ENCODE data around the gene SNCB. TPM values are rescaled to one million over a fixed set of nuclear protein-coding genes. Genes with fewer than 3 reads are reported as not detected.
A peak's percentile ranks its signal among the peaks of the same experiment; 100 is the strongest.

The SNCB gene
- total and polyA plus RNA-seq, 11 donors: 0.23 TPM; not detected in 10

GRCh38 chr5:176632745-176633144 is 2.4 kb upstream of the SNCB start:
- H3K4me1 ChIP-seq: peaks cover 0 to 18% (median 10%) of the 10 kb centered on the region in 12 donors
- ATAC-seq (peak in 3 of 4 donors; percentile 19 to 52 (median 39)), DNase-seq (no peak)
- H3K27ac ChIP-seq: no peak overlapping the region
- H3K36me3 ChIP-seq: no peaks in the 10 kb centered on the region
- no peaks in the 10 kb centered on the region for H3K9me3 ChIP-seq
- no peak for TF ChIP-seq POLR2A (IDR thresholded peaks at IDR 0.05)
- intact Hi-C loops (cut with DNase I): no loop called here
- 74 to 94% (median 78%) methylated on average over 2 of the region's 2 CpGs for WGBS, 4 donors
- H3K27me3 ChIP-seq: peaks cover 26 to 77% (median 42%) of the 10 kb centered on the region in 9 donors
- H3K4me3 ChIP-seq: no peak overlapping the region

DNA sequence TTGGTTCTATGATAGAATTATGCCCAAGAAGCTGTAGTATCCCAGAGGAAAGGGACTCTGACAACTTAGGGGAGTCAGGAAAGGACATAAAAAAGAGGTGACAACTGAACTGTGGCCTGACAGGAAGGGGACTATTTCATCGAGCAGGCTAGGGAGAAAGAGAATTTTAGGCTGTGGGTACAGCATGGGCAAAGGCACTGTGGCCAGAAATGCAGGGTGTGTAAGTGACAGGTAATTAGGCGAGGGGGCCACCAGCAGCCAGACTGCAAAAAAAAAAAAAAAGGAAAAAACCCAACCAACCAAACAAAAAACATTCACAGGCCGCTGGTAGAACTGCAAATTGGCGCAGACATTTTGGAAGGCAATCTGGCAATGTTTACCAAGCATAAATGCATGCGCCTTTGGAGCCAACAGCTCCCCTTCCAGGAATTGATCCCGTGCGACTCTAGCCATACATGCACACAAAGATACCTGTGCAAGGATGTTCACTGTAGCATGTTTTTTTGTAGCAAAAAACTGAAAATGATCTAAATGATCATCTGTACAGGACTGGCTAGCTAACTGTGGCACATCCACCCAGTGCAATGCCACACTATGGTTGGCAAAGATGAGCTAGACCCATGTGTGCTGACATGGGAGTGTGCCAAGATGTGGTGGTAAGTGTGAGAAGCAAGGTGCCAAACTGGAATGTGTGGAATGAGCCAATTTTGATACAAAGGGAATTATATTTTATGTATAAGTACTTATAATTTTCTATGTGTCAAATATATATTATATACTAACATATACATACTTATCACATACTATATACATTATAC is 1.3 kb upstream of the SNCB start:
- Histone ChIP-seq H3K27ac (no peak overlapping the region), H3K9me3 (no peaks in the 10 kb centered on the region), H3K27me3 (peaks cover 26 to 82% (median 54%) of the 10 kb centered on the region in 9 donors), H3K4me3 (no peak overlapping the region), H3K4me1 (peaks cover 0 to 18% (median 10%) of the 10 kb centered on the region in 12 donors), H3K36me3 (no peaks in the 10 kb centered on the region)
- TF ChIP-seq, protein P1, sequence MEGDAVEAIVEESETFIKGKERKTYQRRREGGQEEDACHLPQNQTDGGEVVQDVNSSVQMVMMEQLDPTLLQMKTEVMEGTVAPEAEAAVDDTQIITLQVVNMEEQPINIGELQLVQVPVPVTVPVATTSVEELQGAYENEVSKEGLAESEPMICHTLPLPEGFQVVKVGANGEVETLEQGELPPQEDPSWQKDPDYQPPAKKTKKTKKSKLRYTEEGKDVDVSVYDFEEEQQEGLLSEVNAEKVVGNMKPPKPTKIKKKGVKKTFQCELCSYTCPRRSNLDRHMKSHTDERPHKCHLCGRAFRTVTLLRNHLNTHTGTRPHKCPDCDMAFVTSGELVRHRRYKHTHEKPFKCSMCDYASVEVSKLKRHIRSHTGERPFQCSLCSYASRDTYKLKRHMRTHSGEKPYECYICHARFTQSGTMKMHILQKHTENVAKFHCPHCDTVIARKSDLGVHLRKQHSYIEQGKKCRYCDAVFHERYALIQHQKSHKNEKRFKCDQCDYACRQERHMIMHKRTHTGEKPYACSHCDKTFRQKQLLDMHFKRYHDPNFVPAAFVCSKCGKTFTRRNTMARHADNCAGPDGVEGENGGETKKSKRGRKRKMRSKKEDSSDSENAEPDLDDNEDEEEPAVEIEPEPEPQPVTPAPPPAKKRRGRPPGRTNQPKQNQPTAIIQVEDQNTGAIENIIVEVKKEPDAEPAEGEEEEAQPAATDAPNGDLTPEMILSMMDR (IDR thresholded peaks at IDR 0.05): no peak
- no peak for TF ChIP-seq POLR2A (IDR thresholded peaks at IDR 0.05)
- WGBS, 4 donors: 77 to 83% (median 78%) methylated on average over 7 of the region's 7 CpGs
- DNase-seq (no peak), ATAC-seq (no peak)
- intact Hi-C loops (cut with DNase I): no loop called here

DNA sequence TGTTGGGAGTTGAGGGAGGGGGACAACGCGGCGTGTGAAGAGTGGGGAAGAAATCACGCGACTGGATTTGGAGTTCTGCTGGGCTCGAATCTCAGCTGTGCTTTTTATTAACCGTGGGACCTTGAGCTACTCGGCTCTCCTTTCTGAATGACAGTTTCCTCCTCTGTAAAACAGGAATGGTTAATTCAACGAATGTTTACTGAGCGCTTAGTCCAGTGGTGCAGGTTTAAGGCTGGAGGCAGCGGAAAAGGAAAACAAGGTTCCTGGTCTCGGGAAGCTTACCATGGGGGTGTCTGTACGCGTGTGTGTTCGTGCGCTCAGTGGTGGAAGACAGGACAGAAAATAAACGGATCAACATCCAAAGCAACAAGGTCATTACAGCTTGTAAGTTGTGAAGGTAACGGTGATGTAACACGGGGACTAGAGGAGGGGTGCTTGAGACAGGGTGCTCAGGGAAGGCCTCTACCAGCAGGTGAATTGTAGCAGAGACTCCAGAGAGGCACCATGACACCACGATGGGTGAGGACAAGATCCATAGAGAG is 418 bp upstream of the SNCB start:
- peak in 1 of 4 donors; percentile 20 for ATAC-seq
- 7 to 10% (median 8%) methylated on average over 20 of the region's 20 CpGs for WGBS, 4 donors
- Histone ChIP-seq H3K27me3 (peaks cover 26 to 90% (median 57%) of the 10 kb centered on the region in 9 donors), H3K9me3 (no peaks in the 10 kb centered on the region), H3K4me1 (peaks cover 0 to 18% (median 10%) of the 10 kb centered on the region in 12 donors), H3K27ac (no peak overlapping the region), H3K36me3 (no peaks in the 10 kb centered on the region), H3K4me3 (peak overlapping the region in 11 of 12 donors; percentile 24 to 51 (median 41))
- intact Hi-C loops (cut with DNase I): no loop called here
- DNase-seq: no peak
- TF ChIP-seq, protein P1 (IDR thresholded peaks at IDR 0.05): no peak

- Histone ChIP-seq H3K4me3 (peak overlapping the region in 4 of 12 donors; percentile 17 to 47 (median 32)), H3K27me3 (peaks cover 26 to 97% (median 61%) of the 10 kb centered on the region in 9 donors)
These were observed 949 bp downstream of the SNCB start for GRCh38 chr5:176629317-176629852.

More at GRCh38 chr5:176629317-176629852, 949 bp downstream of the SNCB start:
- Histone ChIP-seq H3K36me3 (no peaks in the 10 kb centered on the region), H3K27ac (no peak overlapping the region), H3K9me3 (no peaks in the 10 kb centered on the region), H3K4me1 (peaks cover 0 to 18% (median 10%) of the 10 kb centered on the region in 12 donors)
- TF ChIP-seq POLR2A (IDR thresholded peaks at IDR 0.05): no peak
- TF ChIP-seq, protein P1 (IDR thresholded peaks at IDR 0.05): no peak
- 5 to 13% (median 8%) methylated on average over 21 to 34 of the region's 34 CpGs for WGBS, 4 donors
- DNase-seq: no peak
- no peak for ATAC-seq
- intact Hi-C loops (cut with DNase I): no loop called here
